BJ (cell line): ENCODE measurements around the gene MOGAT3. TPM values are rescaled to one million over a fixed set of nuclear protein-coding genes. Genes with fewer than 3 reads are reported as not detected.

Experiments used
- CTCF ChIA-PET: fragments of 350-600 bp; formaldehyde crosslinking; extraction: SDS; loops from one replicate; lab custom pipeline; 2021; ENCODE audit warnings: antibody characterized with exemption, inconsistent platforms; lab: Yijun Ruan, JAX
- POLR2A ChIA-PET: fragments of 300-600 bp; sonication (Branson Sonifier 250); formaldehyde crosslinking; extraction: SDS; loops from one replicate; lab custom pipeline; 2021; ENCODE audit warnings: antibody characterized with exemption; lab: Charles Lee
- DNase-seq: peaks from one replicate; pipeline ENCODE4 v3.0.0-alpha.2; 2011; ENCODE audit warnings: low read depth
- H3K27me3 ChIP-seq: 2 replicates; pipeline ENCODE4 v1.6.0; 2011; ENCODE audit warnings: low read length; ENCODE audit not compliant: control insufficient read depth, insufficient read depth
- H3K36me3 ChIP-seq: 2 replicates; pipeline ENCODE4 v1.5.1; 2011; ENCODE audit warnings: low read length; ENCODE audit not compliant: control insufficient read depth, insufficient read depth
- H3K4me3 ChIP-seq: 2 replicates; pipeline ENCODE4 v1.5.1; 2011; ENCODE audit warnings: low read depth, mild to moderate bottlenecking, control low read depth, low read length
- CTCF ChIP-seq: IDR thresholded peaks from 2 replicates; pipeline ENCODE4 v1.5.1; 2011; ENCODE audit warnings: low read depth, mild to moderate bottlenecking, control low read depth, inconsistent platforms, low read length, moderate library complexity; ENCODE audit not compliant: insufficient read depth
- polyA plus RNA-seq: library from polyadenylated mRNA; depleted of rRNA; stranded (reverse); fragments of >200 nt; gene quantifications from 2 replicates; pipeline ENCODE4 v1.2.3, GENCODE V29; 2011

MOGAT3 gene
- polyA plus RNA-seq, 1 experiment = not detected

- Histone ChIP-seq H3K27me3 (no peaks in the 10 kb centered on the region), H3K36me3 (peaks cover 26% of the 10 kb centered on the region), H3K4me3 (no peak overlapping the region)
- TF ChIP-seq CTCF = no peak
- ChIA-PET CTCF (no interaction called here), POLR2A (no interaction called here)
- no peak for DNase-seq
Measured at GRCh38 chr7:101240226-101241014, 39.6 kb upstream of the MOGAT3 start.

- no peak overlapping the region for H3K4me3 ChIP-seq
- no peak for DNase-seq
- no peaks in the 10 kb centered on the region for H3K27me3 ChIP-seq
- TF ChIP-seq CTCF = no peak
- H3K36me3 ChIP-seq = peaks cover 26% of the 10 kb centered on the region
- ChIA-PET POLR2A (no interaction called here), CTCF (no interaction called here)
Measured at GRCh38 chr7:101239951-101240220, 39.0 kb upstream of the MOGAT3 start.

GRCh38 chr7:101239191-101239950 is 38.5 kb upstream of the MOGAT3 start:
- ChIA-PET POLR2A (no interaction called here), CTCF (interaction anchor here (0.9 kb wide), 1 partner anchor 47 kb away, joined by 4 read pairs; no protein-coding TSS in a partner anchor)
- no peak for DNase-seq
- no peak for TF ChIP-seq CTCF
- Histone ChIP-seq H3K36me3 (peaks cover 26% of the 10 kb centered on the region), H3K4me3 (no peak overlapping the region), H3K27me3 (no peaks in the 10 kb centered on the region)

GRCh38 chr7:101238226-101239182 is 37.7 kb upstream of the MOGAT3 start:
- H3K27me3 ChIP-seq = no peaks in the 10 kb centered on the region
- no peak for TF ChIP-seq CTCF
- POLR2A ChIA-PET = no interaction called here
- no peak overlapping the region for H3K4me3 ChIP-seq
- H3K36me3 ChIP-seq = peaks cover 26% of the 10 kb centered on the region
- CTCF ChIA-PET = interaction anchor here (0.8 to 0.9 kb wide), 2 partner anchors 18 to 46 kb away, joined by 3 to 4 read pairs; no protein-coding TSS in a partner anchor
- DNase-seq = no peak
